SK-N-MC (cell line): Measurements from ENCODE around the gene PIGR.

ENCODE experiments used
- EZH2 ChIP-seq: fragments of 200-600 bp; sonication (generic); IDR thresholded peaks from one replicate; pipeline ENCODE4 v1.6.1; 2017; ENCODE audit warnings: antibody characterized with exemption
- POLR2AphosphoS5 ChIP-seq: IDR thresholded peaks from 2 replicates; pipeline ENCODE4 v1.6.1; 2012; ENCODE audit warnings: mild to moderate bottlenecking, low read depth, low read length, borderline replicate concordance

DNA sequence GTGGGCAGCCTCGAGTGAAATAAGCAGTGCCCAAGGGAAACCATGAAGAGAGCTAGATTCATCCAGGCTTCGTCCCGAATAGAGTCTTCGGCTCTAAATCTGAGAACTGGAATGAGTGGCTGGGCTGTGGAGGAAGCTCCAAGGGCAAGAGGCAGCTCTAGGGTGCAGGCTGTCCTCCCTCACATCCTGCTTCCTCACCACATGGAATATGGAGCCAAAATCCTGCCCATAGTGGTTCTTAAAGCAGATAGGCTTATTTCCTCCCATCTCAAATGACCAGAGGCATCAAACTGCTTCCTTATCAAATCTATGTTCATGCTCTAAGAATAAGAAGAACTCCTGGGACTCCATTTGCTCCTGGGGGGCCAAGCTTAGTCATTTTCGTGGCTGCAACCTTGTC is 46.5 kb downstream of the PIGR start:
- TF ChIP-seq POLR2AphosphoS5: no peak
- no peak for TF ChIP-seq EZH2
